GM18951 (cell line): Measurements from ENCODE around the gene TYMP.
"Not testable (repeated sequence)": the region's sequence is repeated elsewhere in the genome, so short reads cannot be mapped to it uniquely, and the experiment has no call there.

Source experiments
- POLR2A ChIP-seq: IDR thresholded peaks from 4 replicates; pipeline ENCODE4 v1.6.1; 2011; ENCODE audit warnings: mild to moderate bottlenecking; ENCODE audit not compliant: insufficient read length, insufficient read depth; ENCODE audit errors: extremely low read depth
- in situ Hi-C: fragments of 300-500 bp; cut with MboI; formaldehyde crosslinking; loops from one replicate; pipeline ENCODE4 v1.12.0; 2022; ENCODE audit warnings: low sequenced_read_pairs, mixed read lengths, inconsistent platforms; ENCODE audit not compliant: unreplicated experiment

Gene TYMP

GRCh38 chr22:50551160-50551752, 21.4 kb upstream of the TYMP start:
- in situ Hi-C loops, result no loop called here

DNA sequence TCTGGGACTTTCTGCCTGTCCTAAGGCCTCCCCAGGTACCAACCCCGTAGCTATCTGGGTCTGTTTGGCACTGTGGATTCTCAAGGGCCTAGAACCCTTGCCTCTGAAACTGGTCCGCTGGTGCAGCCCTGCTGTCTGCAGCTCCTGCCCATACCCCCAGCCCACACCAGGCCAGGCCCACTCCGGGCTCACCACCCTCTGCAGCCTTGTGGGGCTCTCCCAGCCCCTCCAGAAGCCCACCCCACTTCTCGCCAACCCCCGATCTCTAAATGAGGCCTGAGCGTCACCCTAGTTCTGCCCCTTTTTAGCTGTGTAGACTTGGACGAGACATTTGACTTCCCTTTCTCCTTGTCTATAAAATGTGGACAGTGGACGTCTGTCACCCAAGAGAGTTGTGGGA, 20.6 kb upstream of the TYMP start:
- in situ Hi-C loops, result no loop called here
- TF ChIP-seq POLR2A, result no peak

More at GRCh38 chr22:50551160-50551752, 21.4 kb upstream of the TYMP start:
- no peak for TF ChIP-seq POLR2A

GRCh38 chr22:50548921-50549790, 19.3 kb upstream of the TYMP start:
- in situ Hi-C loops, result no loop called here
- no peak for TF ChIP-seq POLR2A

- TF ChIP-seq POLR2A, result peak; percentile 67
- in situ Hi-C loops, result no loop called here
Observed at GRCh38 chr22:50548040-50548920, 18.5 kb upstream of the TYMP start.

DNA sequence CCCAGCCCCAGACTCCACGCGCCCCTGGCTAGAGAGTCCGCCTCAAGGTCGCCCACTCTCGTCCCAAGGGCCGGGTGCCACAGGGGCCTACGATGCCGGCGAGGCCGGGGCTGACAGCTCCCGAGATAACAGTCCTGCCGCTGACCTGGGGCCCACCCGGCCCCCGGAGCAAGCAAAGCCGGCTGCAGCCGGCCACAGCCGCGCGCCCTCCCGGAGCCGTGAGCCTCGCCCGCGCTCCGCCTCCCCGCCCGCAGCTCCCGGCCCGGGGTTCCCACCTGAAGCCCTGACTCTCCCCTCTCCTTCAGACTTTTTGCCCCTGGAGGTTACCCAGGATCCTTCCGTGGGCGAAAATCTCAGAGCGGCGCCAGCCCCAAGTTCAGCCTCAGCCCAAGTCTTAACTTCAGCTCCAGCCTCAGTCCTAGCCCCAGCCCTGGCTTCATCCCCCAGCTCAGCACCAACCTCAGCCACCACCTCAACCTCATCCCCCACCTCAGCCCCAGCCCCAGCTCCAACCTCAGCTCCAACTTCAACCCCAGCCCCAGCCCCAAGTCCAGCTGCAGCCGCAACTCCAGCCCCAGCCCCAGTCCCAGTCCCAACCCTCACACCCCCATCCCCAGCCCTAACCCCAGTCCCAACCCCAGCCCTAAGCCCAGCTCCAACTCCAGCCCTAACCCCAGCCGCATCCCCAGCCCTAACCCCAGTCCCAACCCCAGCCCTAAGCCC, 17.6 kb upstream of the TYMP start:
- TF ChIP-seq POLR2A, result no peak
- in situ Hi-C loops, result no loop called here

GRCh38 chr22:50546326-50547262, 16.8 kb upstream of the TYMP start:
- in situ Hi-C loops, result no loop called here

GRCh38 chr22:50545522-50546325, 15.9 kb upstream of the TYMP start, which contains the start of gene KLHDC7B:
TSS of gene KLHDC7B (plus strand) at chr22:50545899. CDS start at chr22:50546244, 345 bp downstream.
- in situ Hi-C loops, result no loop called here
- TF ChIP-seq POLR2A, result no peak

More at GRCh38 chr22:50546326-50547262, 16.8 kb upstream of the TYMP start:
- TF ChIP-seq POLR2A, result no peak

GRCh38 chr22:50544746-50545253, 15.0 kb upstream of the TYMP start:
- in situ Hi-C loops, result no loop called here

DNA sequence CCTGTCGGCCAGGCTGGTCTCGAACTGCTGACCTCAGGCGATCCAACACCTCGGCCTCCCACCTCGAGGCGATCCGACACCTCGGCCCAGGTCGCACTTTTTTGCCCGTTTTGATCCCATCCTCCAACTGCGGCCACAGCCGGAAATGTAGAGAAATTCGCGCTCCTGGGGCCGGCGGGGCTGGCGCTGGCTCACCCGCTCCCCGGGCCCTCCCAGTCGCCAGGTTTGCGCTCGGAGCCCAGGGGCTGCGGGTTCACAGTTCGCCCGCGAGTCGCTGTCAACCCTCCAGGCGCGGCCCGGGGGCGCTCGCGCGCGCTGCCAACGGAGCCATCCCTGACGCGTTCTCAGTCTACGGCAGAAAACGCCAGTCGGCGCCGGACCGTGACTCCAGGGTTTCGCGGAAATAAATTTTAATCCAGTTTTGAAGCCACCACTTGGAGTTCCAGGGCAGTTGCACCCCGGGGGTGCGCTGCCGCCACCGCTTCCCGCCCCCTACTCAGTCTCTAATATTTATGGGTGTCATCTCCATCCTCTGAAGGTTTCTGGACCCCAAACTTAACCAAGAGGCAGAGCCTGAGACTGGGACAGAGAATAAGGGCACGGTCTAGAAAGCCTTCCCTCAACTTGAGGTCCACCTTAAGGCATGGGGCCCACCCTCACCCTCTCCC, 14.4 kb upstream of the TYMP start:
- in situ Hi-C loops, result no loop called here
- TF ChIP-seq POLR2A, result peak; percentile 56

More at GRCh38 chr22:50544746-50545253, 15.0 kb upstream of the TYMP start:
- TF ChIP-seq POLR2A, result no peak

GRCh38 chr22:50542416-50542927, 12.7 kb upstream of the TYMP start:
- peak; percentile 43 for TF ChIP-seq POLR2A
- in situ Hi-C loops, result no loop called here

DNA sequence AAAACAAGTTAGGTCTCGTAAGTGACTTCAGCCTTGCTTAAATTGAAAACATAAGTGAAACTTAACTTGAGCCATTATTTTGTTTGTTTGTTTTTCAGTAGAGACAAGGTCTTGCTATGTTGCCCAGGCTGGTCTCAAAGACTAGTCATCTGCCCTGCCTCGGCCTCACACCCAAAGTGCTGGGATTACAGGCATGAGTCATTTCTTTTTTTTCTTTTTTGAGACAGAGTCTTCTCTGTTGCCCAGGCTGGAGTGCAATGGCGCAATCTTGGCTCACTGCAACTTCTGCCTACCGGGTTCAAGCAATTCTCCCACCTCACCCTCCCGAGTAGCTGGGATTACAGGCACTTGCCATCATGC, 11.8 kb upstream of the TYMP start:
- in situ Hi-C loops, result not testable (repeated sequence)
